ENCODE measurements around the gene COL7A1. TPM values are rescaled to one million over a fixed set of nuclear protein-coding genes. Genes with fewer than 3 reads are reported as not detected.
"Not testable (repeated sequence)": the region's sequence is repeated elsewhere in the genome, so short reads cannot be mapped to it uniquely, and the experiment has no call there.

Gene COL7A1
- total RNA-seq, 1 experiment from 2014 or later = 12.2 TPM

GRCh38 chr3:48543271-48543866 lies 51.8 kb downstream of the COL7A1 start:
- H3K36me3 ChIP-seq = no peaks in the 10 kb centered on the region
- H3K9me3 ChIP-seq = no peaks in the 10 kb centered on the region
- no peak for DNase-seq
- H3K27me3 ChIP-seq = no peaks in the 10 kb centered on the region
- H3K4me3 ChIP-seq = no peak overlapping the region

- H3K4me3 ChIP-seq = no peak overlapping the region
Measured at GRCh38 chr3:48538451-48538850, 56.7 kb downstream of the COL7A1 start.

GRCh38 chr3:48536785-48537184 lies 58.3 kb downstream of the COL7A1 start:
- Histone ChIP-seq H3K36me3 (no peaks in the 10 kb centered on the region), H3K27me3 (no peaks in the 10 kb centered on the region), H3K9me3 (no peaks in the 10 kb centered on the region), H3K4me3 (no peak overlapping the region)
- DNase-seq = no peak

More at GRCh38 chr3:48538451-48538850, 56.7 kb downstream of the COL7A1 start:
- H3K9me3 ChIP-seq = no peaks in the 10 kb centered on the region
- no peaks in the 10 kb centered on the region for H3K36me3 ChIP-seq
- DNase-seq = no peak
- H3K27me3 ChIP-seq = no peaks in the 10 kb centered on the region

- Histone ChIP-seq H3K4me3 (no peak overlapping the region), H3K27me3 (no peaks in the 10 kb centered on the region), H3K9me3 (no peaks in the 10 kb centered on the region), H3K36me3 (no peaks in the 10 kb centered on the region)
- no peak for DNase-seq
Measured at GRCh38 chr3:48536116-48536515, 59.0 kb downstream of the COL7A1 start.

- H3K27me3 ChIP-seq = no peaks in the 10 kb centered on the region
- no peak for DNase-seq
- no peak overlapping the region for H3K4me3 ChIP-seq
- no peaks in the 10 kb centered on the region for H3K9me3 ChIP-seq
- no peaks in the 10 kb centered on the region for H3K36me3 ChIP-seq
Measured at GRCh38 chr3:48535578-48535977, 59.6 kb downstream of the COL7A1 start.

- no peak overlapping the region for H3K4me3 ChIP-seq
- no peaks in the 10 kb centered on the region for H3K36me3 ChIP-seq
- no peaks in the 10 kb centered on the region for H3K9me3 ChIP-seq
- H3K27me3 ChIP-seq = no peaks in the 10 kb centered on the region
- no peak for DNase-seq
Measured at GRCh38 chr3:48532977-48533337, 62.2 kb downstream of the COL7A1 start.

- Histone ChIP-seq H3K4me3 (no peak overlapping the region), H3K27me3 (no peaks in the 10 kb centered on the region), H3K9me3 (no peaks in the 10 kb centered on the region), H3K36me3 (no peaks in the 10 kb centered on the region)
- DNase-seq = no peak
Measured at GRCh38 chr3:48532271-48532976, 62.7 kb downstream of the COL7A1 start.

- not testable (repeated sequence) for H3K9me3 ChIP-seq, H3K36me3 ChIP-seq, H3K27me3 ChIP-seq, DNase-seq, H3K4me3 ChIP-seq
Measured at GRCh38 chr3:48530701-48531100, 64.4 kb downstream of the COL7A1 start.

GRCh38 chr3:48528754-48529153 lies 66.4 kb downstream of the COL7A1 start:
- Histone ChIP-seq H3K9me3 (no peaks in the 10 kb centered on the region), H3K36me3 (no peaks in the 10 kb centered on the region), H3K4me3 (no peak overlapping the region), H3K27me3 (no peaks in the 10 kb centered on the region)
- DNase-seq = no peak

- no peaks in the 10 kb centered on the region for H3K9me3 ChIP-seq
- no peaks in the 10 kb centered on the region for H3K27me3 ChIP-seq
- no peaks in the 10 kb centered on the region for H3K36me3 ChIP-seq
- no peak for DNase-seq
- no peak overlapping the region for H3K4me3 ChIP-seq
Measured at GRCh38 chr3:48528048-48528447, 67.1 kb downstream of the COL7A1 start.

GRCh38 chr3:48524970-48525369 lies 70.2 kb downstream of the COL7A1 start:
- no peaks in the 10 kb centered on the region for H3K36me3 ChIP-seq
- no peak overlapping the region for H3K4me3 ChIP-seq
- H3K9me3 ChIP-seq = no peaks in the 10 kb centered on the region
- no peaks in the 10 kb centered on the region for H3K27me3 ChIP-seq
- no peak for DNase-seq

- H3K9me3 ChIP-seq = no peaks in the 10 kb centered on the region
- H3K27me3 ChIP-seq = no peaks in the 10 kb centered on the region
- DNase-seq = no peak
- no peaks in the 10 kb centered on the region for H3K36me3 ChIP-seq
- no peak overlapping the region for H3K4me3 ChIP-seq
Measured at GRCh38 chr3:48521635-48522034, 73.5 kb downstream of the COL7A1 start.

- no peaks in the 10 kb centered on the region for H3K36me3 ChIP-seq
- DNase-seq = no peak
- H3K9me3 ChIP-seq = no peaks in the 10 kb centered on the region
- no peak overlapping the region for H3K4me3 ChIP-seq
- H3K27me3 ChIP-seq = no peaks in the 10 kb centered on the region
Measured at GRCh38 chr3:48519277-48519643, 75.9 kb downstream of the COL7A1 start.

- no peak for DNase-seq
- no peaks in the 10 kb centered on the region for H3K9me3 ChIP-seq
- H3K27me3 ChIP-seq = no peaks in the 10 kb centered on the region
- no peak overlapping the region for H3K4me3 ChIP-seq
- no peaks in the 10 kb centered on the region for H3K36me3 ChIP-seq
Measured at GRCh38 chr3:48518638-48519276, 76.4 kb downstream of the COL7A1 start.

GRCh38 chr3:48518069-48518468 lies 77.1 kb downstream of the COL7A1 start:
- DNase-seq = no peak
- H3K4me3 ChIP-seq = no peak overlapping the region
- no peaks in the 10 kb centered on the region for H3K36me3 ChIP-seq

GRCh38 chr3:48516571-48516970 lies 78.6 kb downstream of the COL7A1 start:
- H3K27me3 ChIP-seq = no peaks in the 10 kb centered on the region
- no peaks in the 10 kb centered on the region for H3K36me3 ChIP-seq
- no peak for DNase-seq
- H3K9me3 ChIP-seq = no peaks in the 10 kb centered on the region
- no peak overlapping the region for H3K4me3 ChIP-seq

More at GRCh38 chr3:48518069-48518468, 77.1 kb downstream of the COL7A1 start:
- no peaks in the 10 kb centered on the region for H3K27me3 ChIP-seq
- H3K9me3 ChIP-seq = no peaks in the 10 kb centered on the region

GRCh38 chr3:48514431-48515227 lies 80.5 kb downstream of the COL7A1 start:
- DNase-seq = no peak
- Histone ChIP-seq H3K36me3 (no peaks in the 10 kb centered on the region), H3K4me3 (no peak overlapping the region), H3K9me3 (no peaks in the 10 kb centered on the region), H3K27me3 (no peaks in the 10 kb centered on the region)

Measured in MG63 (cell line).